Breast epithelium (tissue), 3 donors: ENCODE measurements around the gene HHLA2.

Experiments used
- CTCF ChIP-seq, 3 donors: fragments of 450-650 bp; IDR thresholded peaks; one replicate each; pipeline ENCODE4 v1.5.1; 2016 to 2017; ENCODE audit warnings: antibody characterized with exemption in 3 of 3, mild to moderate bottlenecking in 3 of 3, moderate library complexity in 3 of 3
- POLR2A ChIP-seq: fragments of 450-650 bp; IDR thresholded peaks from one replicate; pipeline ENCODE4 v1.6.1; 2016; ENCODE audit warnings: antibody characterized with exemption, mild to moderate bottlenecking, moderate library complexity

DNA sequence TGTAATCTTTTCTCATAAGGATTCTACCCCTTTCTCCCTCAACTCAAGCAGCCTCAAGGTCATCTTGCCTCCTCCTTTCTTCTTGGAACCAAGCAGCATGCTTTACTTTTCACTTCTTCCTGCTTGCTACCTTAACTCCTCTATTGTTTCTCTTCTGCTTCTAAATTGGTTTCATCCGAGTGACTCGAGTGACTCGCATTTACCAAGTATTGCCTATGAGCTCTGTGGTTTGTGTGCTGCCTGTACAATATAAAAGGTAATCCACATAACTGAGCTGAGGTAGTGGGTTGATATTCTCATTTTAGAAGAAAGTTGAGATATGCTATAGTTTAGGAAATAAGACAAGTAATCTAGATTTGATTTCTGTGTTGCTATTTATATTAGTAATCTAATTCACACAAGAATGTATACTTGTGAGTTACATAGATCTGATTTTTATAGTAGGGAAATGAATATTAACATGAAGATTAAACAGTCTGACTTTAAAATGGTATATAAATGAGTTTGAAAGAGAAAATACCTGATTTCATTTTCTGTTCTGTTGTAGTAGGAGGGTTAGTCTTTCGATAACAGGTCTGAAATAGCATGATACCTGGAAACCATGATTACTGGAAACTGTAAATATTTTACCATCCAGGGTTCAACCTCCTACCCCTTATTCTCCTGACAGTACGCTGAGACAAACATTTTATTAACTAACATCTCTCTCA, 5.5 kb downstream of the HHLA2 start:
- TF ChIP-seq POLR2A (no peak), CTCF (IDR thresholded peaks at IDR 0.05) (no peak)
